GM19239 (cell line): ENCODE results near the gene ALOXE3.

ENCODE experiments used
- DNase-seq: peaks from one replicate; pipeline ENCODE4 v3.0.0; 2011; ENCODE audit warnings: low spot score; ENCODE audit not compliant: insufficient read length
- FAIRE-seq: peaks from 2 replicates; lab custom pipeline; 2011; peaks lifted over from hg19 to GRCh38; lab: Jason Lieb, UNC

Gene ALOXE3

DNA sequence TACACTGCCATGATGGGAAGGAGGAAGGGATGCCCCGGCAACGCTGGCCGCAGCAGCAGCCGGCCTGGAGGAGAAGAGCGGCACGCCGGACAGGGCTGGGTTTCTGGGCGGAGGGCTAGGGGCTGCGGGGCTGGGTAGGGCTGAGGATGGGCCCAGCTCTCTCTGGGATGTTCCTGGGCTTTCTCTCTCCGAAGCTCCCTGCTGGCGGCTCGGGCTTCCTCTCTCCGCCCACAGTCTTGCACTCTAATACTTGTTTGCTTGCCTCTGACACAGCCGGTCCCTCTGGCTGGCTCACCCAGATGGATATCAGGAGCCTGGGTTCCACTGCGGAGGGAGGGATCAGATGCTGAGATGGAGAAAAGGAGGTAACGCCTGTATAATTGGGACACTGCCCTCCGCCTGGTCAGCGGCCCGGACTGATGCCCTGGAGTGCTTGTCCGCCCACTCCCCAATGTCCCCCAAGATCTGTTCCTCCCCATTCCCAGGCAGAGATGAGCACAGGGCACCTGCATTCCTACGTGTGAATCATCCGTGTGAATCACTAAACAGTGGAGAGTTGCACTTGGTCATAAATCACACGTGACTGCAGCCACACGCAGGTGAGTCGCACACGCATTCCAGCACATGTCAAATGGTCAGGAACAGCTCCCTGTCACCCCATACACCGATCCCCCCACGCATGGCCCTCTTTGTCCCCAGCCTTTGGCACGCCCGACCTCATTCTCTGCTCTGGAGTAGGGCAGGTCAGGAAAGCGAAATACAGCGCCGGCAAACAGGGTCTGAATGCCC lies at the start of gene ALOXE3:
Gene ALOXE3, minus strand, starts transcription at position 535 of the 789 bp plus-strand sequence. Its CDS starts 524 bp downstream, at position 11.
- FAIRE-seq: no peak
- DNase-seq: no peak

DNA sequence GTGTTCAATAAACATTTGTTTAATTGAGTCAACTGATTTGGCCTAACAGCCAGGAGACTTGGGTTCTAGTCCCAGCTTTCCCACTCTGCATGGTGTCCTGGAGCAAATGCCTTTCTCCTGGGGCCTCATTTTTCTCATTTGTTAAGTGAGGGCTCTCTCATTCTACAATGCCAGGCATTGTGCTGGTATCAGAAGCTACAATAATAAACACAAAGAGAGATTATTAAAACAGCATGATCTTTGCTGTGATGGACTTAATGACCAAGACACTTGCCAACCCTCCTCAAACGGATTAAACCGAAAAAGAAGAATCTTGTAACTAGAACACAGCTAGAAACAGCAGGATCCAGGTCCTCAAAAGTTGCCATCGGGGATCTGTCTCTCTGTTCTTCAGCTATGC lies 49.2 kb upstream of the ALOXE3 start:
- DNase-seq (no peak), FAIRE-seq (no peak)

DNA sequence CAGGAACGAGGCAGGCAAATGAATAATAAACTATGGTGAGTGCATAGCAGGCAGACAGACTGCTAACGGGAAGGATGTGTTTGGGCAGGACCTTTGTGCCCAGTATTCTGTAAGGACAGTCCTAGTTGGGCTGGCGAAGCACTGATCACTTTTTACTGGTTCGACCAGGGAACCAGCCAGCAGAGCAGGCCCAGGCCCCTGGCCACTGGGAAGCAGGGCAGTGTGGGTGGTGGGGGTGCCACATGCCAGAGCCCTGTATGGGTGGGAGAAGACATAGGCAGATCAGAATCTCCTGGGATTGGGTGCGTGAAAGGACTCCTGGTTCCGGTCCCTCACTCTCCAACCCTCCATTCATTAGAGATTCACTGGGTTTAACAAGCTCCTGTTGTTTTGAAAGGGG lies 48.4 kb upstream of the ALOXE3 start:
- no peak for DNase-seq
- no peak for FAIRE-seq

DNA sequence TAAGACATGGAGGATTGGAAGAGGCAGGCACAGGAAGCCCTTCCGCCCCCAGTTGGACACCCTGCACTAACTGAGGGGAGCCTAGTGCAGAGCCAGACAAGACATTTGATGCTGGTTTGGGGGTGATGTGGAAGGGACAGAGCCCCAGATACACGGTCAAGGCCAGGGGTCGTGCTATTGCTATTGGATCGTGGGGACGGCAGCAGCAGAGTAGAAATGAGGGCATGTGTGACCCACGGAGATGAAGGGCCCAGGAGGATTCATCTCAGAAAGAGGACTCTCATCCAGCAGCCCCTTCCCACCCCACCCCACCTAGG lies 46.5 kb upstream of the ALOXE3 start:
- no peak for DNase-seq
- FAIRE-seq: no peak

DNA sequence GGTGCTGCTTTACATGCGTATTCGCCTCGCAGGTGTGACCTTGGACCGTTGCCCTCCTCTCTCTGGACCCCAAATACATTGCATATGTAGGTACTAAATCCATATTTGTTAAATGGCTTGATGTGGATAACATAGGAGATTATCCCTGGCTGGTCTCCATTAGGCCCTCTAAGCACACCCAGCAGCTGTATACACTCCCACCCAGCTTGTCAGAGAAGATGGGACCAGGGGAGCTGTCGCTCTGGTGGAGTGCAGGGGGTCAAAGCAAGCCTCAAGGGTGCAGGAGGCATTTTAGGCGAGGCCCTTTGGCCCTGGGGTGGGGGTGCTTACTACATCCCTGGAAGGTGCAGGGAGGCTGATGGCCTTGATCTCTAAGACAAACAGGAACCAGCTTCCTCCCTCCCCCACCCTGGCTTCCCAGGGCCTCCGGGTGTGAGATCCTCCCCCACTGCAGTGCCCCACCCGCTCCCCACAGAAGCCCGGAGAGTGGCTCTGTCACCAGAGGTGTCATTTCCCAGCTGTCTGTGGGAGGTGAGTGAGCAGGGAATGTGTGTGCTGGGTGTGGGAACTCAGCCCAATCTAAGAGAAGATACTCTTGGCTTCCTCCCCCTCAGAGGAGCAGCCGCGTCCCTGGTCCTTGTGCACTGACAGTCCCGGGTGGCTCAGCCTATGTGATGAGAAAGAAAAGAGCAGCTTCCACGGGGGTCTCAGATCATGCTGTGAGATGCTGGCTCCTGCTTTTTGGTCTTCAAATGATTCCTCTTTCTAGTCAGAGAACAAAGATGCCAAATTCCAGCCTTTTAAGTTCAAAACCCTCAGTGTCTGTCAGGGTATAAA lies 45.9 kb upstream of the ALOXE3 start:
- FAIRE-seq: peak; percentile 76

DNA sequence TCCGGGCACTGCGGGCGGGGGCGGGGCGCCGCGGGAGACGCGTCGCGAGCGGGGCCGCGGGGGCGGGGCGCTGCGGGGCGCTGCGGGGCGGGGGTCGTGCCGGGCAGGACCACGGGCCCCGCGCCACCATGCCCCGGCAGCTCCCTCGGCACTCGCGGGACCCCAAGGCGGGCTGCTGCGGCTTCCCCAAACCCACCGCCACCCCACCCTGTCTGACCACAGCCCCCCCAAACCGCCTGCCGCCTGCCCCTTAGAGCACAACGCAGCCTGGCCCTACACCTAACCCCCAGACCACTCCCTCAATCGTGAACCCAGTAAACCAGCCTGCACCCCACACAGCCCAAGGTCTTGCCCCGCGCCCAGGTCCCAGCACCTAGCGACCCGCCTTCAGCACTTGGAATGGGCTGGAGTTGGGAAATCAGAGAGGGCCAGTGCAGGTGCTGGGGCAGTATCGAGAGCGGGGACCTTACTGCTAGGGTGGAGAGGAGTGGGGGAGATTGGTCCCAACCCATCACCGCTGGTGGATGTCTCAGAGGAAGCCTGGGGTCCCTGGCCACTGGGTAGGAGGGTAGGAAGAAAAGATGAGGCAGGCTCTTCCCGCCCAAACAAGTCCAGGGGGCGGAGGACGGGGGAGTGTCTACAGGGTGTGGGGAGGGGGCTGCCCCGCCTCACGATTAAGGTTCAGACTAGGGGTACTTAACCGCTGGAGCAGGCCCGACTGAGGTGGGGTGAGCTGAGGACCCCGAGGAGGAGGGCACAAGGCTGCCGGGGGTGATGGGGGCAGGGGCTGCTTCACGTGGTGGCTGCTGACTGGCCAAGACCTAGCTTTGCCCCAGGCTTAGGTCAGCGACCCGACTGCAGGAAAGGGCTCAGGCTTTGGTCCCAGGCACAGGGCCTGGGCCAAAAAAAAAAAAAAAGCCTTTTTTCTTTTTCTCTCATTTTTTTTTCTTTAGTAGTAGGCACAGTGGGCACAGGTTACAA lies 45.0 kb upstream of the ALOXE3 start:
- peak; percentile 75 for FAIRE-seq

More for the DNA sequence above, 45.9 kb upstream of the ALOXE3 start:
- DNase-seq: no peak

DNA sequence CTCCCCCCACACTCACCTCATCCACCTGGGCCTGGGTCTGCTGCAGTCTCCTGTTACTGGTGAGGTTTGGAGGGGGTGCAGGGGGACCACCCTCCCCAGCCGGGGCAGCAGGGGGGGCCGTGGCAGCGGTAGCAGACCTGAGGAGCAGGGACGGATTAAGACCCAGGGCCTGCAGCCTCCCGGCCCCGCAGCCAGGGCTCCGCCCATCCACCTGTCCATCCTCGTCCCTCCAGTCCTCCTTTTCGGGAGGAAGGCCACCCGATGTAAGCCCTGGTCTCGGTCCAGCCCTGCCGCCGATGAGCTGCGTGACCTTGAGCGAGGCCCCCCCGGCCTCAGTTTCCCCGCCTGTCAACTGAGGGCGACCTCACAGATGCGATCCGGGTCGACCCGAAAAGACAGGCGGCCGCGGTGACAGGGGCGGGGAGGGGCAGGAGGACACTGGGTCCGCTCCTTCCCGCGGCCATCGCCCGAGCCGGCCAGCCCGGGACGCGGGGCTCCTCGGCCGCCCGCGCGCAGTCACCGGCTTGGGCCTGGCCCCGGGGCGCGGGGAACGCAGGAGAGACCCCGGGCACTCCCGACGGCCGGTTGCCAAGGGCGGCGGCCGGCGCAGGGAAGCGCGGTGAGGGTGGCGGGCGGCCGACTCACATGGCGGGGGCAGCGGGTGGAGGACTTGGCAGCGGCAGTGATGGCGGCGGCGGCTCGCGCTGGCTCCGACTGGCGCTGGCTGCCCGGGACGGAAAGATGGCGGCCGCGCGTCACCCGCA lies 44.1 kb upstream of the ALOXE3 start, which contains the start of gene VAMP2:
Gene VAMP2, minus strand, starts transcription at position 716 of the 764 bp plus-strand sequence. Its CDS starts 69 bp downstream, at position 647.
- FAIRE-seq: no peak
- DNase-seq: no peak

More for the DNA sequence above, 45.0 kb upstream of the ALOXE3 start:
- DNase-seq: no peak

DNA sequence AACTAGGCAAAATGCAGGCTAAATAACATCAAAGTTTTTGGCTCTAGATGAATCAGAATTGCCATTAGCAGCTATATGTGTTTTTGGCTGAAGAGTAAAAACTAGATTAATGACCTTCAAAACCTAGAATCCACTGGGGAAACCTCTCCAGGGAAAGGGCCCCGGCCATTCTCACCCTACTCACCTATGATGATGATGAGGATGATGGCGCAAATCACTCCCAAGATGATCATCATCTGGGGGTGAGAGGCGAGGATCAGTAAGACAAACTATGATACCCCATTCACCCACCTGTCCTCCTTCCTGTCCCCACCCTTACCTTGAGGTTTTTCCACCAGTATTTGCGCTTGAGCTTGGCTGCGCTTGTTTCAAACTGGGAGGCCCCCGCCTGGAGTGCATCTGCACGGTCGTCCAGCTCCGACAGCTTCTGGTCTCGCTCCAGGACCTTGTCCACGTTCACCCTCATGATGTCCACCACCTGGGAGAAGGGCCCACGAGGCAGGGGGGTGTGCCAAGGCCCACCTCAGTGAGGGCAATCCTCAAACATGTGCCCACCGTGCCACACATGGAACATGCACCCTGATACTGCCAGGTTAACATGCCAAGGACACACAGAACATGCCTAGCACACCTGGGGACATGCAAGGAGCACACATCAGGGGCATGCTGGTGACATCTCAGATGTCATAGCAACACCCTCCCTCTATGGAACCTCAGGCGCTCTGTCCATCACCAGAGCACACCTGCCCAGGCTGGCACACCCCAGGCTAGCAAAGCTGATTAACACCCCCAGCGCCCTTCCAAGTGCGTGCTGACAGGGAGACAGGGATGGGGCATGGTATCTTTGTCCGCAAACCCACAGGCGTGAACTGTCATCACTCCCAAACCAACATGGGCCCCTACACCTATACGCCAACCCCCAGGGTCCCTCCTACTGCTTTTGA lies 43.2 kb upstream of the ALOXE3 start:
- DNase-seq: no peak
- FAIRE-seq: no peak

DNA sequence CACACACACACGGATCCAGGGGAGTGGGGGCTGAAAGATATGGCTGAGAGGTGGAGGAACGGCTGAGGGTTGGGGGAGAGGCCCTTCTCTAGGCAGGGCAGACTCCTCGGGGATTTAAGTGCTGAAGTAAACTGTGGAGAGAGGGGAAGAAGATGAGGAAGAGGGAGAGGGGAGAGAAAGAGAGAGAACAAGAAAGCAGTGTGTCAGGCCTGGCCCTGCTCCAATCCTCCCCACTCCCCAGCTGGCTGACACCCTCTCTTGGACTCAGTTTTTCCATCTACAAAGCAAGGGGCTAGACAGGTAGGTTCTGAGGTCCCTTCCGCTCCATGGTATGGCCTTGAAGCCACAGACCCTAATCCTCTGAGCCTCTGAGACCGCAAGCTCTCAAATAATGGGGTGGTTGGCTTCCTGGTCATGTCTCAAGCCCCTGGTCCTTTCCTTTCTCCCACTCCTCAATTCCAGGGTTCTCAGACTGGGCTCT lies 42.5 kb upstream of the ALOXE3 start:
- FAIRE-seq: no peak

DNA sequence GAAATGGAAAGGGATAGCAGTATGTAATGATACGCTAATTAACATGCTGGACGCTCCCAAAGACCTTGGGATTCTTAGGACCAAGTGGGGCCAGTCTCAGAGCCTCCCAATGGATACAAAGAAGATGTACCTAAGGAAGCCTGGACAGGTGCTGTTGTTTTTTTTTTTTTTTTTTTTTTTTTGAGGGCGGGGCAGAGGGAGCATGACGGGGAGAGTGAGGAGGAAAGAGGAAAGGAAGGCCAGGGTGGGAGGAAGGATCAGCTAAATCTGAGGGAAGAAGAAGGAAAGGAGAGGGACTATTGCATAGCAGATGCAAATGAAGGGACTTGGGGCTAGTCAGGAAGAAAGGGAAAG lies 41.9 kb upstream of the ALOXE3 start:
- no peak for DNase-seq
- no peak for FAIRE-seq

More for the DNA sequence above, 42.5 kb upstream of the ALOXE3 start:
- no peak for DNase-seq

DNA sequence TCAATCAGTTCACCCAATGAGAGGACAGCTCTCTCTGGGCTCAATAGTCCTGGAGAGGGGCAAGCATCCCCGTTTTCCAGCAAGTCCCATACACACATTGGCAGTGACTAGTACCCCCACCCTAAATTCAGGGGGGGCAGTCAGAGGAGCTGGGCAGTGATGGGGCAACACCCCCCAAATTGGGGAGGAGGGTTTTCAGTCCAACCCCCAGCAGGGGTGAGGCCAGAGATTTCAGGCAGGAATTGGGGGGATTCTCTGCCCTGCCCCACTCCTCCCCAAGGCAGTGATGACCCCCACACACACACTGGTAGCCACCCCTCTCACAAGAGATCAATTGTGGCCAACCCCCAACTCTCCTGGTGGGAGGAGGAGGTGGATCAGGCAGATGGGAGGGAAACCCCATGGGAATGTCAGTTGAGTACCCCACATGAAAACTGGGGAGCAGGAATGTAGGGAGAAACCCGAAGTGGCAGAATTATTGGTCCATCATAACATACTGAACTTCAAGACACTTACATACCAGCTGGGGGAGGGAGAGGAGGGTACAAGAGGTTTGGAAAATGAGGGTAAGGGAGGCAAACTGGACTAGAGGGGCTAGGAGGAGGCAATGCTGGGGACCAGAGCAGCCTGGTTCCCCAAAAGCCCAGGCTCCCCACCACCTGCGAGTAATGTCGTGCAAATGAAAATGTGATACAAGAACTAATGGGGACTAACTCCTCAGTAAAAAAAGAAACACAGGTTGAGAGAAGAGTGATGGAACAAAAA lies 41.3 kb upstream of the ALOXE3 start:
- DNase-seq: no peak
- FAIRE-seq: no peak

DNA sequence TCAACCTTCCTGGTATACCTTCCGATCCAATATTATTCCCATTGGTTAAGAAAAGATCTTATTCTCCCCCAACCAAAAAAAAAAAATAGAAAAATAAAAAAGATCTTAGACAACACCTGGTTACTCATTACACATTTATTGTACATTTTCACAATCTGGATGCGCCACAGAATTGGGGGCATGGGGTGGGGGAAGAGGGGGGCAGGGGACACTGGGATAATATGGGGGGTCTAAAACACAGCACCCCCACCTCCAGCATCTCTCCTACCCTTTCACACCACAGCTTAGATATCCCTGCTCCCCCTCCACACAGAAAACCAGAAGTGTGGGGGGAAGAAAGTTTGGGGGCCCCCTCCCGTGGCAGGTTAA lies 40.7 kb upstream of the ALOXE3 start:
- FAIRE-seq: no peak
- no peak for DNase-seq

DNA sequence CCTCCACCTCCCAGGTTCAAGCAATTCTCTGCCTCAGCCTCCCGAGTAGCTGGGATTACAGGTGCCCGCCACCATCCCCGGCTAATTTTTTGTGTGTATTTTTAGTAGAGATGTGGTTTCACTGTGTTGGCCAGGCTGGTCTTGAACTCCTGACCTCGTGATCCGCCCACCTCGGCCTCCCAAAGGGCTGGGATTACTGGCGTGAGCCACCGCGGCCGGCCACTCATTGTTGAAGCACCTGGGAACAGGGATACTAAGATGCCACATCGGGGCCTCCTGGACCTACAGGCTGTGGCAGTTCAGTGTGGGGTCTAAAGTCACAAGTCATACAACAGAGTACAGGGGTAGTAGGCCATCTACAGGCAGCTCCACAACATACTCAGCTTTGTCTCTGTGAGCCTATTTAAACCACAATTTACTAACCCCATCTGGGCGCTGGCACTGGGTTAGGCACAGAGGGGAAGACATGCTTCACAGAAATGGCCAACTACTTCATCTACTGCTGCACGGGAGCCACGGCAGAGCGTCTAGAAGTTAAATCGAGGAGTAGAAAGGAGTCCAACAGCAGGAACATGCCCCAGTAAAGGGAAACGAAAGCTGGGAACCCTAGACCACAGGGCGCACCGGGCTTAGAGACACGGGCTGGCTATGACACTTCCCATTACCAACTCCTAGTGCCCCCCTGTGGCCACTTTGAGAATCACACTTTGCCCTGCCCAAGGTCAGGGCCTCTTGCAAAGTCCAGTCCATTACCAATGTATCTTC lies 40.1 kb upstream of the ALOXE3 start:
- peak; percentile 90 for FAIRE-seq

DNA sequence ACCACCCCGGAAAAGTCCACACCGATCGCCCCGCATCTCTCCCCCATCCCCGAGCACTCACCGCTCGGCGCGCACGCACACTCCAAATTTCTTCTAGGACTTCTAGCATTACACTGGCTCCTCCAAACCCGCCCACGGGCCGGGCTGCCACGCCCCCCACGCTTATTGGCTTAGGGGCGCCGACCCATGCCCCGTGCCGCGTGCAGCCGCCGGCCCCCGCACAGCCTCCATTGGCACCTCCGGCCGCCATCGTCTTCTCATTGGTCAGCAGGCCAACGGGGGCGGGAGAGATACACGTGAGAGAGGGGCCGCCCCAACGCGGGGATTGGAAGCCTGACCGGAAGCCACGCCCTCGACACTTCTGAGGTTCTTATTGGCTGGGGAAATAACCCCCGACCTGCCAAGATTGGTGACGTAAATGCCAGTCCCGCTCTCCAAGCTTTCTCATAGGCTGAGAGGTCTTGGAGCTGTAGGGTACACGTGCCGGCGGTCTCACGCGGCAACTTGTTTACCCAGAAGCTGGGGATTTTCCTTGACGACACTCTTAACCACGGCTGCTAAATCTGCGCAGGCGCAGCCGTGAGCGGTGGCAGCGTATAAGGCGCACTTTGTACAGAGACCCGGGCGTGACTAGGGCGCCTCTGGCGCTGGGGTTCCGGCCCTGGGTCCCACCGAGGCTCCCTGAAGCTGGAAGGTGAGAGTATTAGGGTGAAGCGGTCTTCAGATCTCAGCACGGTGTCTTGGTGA lies 38.1 kb upstream of the ALOXE3 start:
- DNase-seq (peak; percentile 93), FAIRE-seq (peak; percentile 98)

More for the DNA sequence above, 40.1 kb upstream of the ALOXE3 start:
- no peak for DNase-seq

DNA sequence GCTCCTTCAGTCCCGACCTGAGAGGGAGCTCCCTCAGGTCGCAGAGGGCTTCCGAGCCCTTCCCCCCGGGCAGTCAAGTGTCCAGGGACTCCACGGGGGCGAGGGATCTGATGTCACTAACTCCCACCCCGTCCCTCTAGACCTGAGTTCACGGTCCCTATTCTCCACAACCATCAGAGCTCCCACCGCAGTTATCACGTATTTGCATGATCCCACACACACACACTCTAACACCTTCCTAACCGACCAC lies 37.6 kb upstream of the ALOXE3 start:
- no peak for DNase-seq
- no peak for FAIRE-seq

DNA sequence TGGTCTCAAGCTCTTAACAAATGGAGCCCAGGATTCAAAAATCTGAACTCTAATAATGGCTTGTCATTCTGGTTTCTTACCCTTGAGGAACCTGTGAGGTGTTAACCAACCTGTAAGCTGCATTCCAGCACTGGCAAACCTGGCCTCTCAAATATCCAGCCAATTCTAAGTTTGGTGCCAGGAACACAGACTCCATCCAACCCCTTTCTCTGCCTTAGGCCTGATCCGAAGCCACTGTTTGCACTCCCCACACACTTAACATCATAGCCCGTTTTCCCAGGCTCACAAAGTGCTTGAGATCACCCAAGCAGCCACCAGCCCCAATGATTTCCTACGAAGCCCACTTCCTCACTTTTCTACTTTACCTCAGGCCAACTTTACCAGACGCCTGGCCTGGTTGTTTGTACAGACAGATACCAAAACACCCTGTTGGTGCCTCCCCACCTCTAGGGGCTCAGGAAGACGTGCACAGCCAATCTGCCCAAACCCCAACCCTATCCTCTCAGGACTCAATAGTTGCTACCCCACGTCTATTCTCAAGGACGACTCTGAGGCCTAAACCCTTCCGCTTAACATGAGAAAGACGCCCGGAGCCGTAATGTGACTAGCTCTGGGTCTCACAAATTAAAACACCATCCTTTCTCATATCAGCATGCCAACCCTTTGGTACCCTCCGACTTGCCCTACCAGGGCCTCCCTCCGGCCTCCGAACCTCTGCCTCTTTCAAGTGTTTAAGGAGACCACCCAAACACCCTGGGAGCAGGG lies 37.1 kb upstream of the ALOXE3 start:
- FAIRE-seq (no peak), DNase-seq (no peak)
